Measurements from ENCODE around the gene TMEM243. TPM values are rescaled to one million over a fixed set of nuclear protein-coding genes. Genes with fewer than 3 reads are reported as not detected.

Gene TMEM243
- total and polyA plus RNA-seq, 8 donors: 4.3 to 68.8 (median 31.8) TPM

GRCh38 chr7:87216701-87217508, 2.6 kb downstream of the TMEM243 start:
- TF ChIP-seq POLR2AphosphoS5 (IDR thresholded peaks at IDR 0.05): peak in 1 of 3 donors; percentile 10
- TF ChIP-seq, protein P1, sequence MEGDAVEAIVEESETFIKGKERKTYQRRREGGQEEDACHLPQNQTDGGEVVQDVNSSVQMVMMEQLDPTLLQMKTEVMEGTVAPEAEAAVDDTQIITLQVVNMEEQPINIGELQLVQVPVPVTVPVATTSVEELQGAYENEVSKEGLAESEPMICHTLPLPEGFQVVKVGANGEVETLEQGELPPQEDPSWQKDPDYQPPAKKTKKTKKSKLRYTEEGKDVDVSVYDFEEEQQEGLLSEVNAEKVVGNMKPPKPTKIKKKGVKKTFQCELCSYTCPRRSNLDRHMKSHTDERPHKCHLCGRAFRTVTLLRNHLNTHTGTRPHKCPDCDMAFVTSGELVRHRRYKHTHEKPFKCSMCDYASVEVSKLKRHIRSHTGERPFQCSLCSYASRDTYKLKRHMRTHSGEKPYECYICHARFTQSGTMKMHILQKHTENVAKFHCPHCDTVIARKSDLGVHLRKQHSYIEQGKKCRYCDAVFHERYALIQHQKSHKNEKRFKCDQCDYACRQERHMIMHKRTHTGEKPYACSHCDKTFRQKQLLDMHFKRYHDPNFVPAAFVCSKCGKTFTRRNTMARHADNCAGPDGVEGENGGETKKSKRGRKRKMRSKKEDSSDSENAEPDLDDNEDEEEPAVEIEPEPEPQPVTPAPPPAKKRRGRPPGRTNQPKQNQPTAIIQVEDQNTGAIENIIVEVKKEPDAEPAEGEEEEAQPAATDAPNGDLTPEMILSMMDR (IDR thresholded peaks at IDR 0.05): no peak
- WGBS, 5 donors: 50 to 62% (median 58%) methylated on average over 5 of the region's 5 CpGs
- peak in 1 of 2 donors; percentile 41 for DNase-seq
- intact Hi-C loops (cut with DNase I; ENCODE audit: low total_unique reads): no loop called here
- H3K27ac ChIP-seq: peak overlapping the region in 3 of 5 donors; percentile 55 to 94 (median 88)
- peak overlapping the region in 1 of 4 donors; percentile 93 for H3K4me3 ChIP-seq
- H3K27me3 ChIP-seq: no peaks in the 10 kb centered on the region
- no peaks in the 10 kb centered on the region for H3K36me3 ChIP-seq
- peaks cover 34 to 76% (median 64%) of the 10 kb centered on the region in 4 donors for H3K4me1 ChIP-seq
- no peaks in the 10 kb centered on the region for H3K9me3 ChIP-seq

DNA sequence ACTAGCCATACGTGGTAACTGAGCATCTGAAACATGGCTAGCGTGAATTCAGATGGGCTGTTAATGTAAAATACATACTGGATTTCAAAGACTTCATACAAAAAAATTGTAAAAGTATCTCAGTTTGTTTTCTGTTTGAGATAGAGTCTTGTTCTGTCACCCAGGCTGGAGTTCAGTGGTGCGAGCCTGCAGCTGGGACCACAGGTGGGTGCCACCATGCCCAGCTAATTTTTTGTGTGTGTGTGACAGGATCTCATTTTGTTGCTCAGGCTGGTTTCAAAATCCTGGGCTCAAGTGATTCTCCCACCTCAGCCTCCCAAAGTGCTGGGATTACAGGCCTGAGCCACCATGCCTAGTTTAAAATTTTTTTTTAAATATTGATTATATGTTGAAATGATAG, 4.5 kb downstream of the TMEM243 start:
- DNase-seq: no peak
- Histone ChIP-seq H3K9me3 (no peaks in the 10 kb centered on the region), H3K4me1 (peaks cover 25 to 80% (median 57%) of the 10 kb centered on the region in 4 donors), H3K27ac (peak overlapping the region in 1 of 5 donors; percentile 94), H3K36me3 (peaks cover 0 to 5% (median 2%) of the 10 kb centered on the region in 4 donors), H3K4me3 (no peak overlapping the region), H3K27me3 (no peaks in the 10 kb centered on the region)
- WGBS, 5 donors: 96 to 99% (median 97%) methylated on average over 3 of the region's 3 CpGs
- TF ChIP-seq POLR2AphosphoS5 (IDR thresholded peaks at IDR 0.05) (no peak), POLR2A (IDR thresholded peaks at IDR 0.05) (no peak), EP300 (IDR thresholded peaks at IDR 0.05) (no peak)
- TF ChIP-seq, protein P1 (IDR thresholded peaks at IDR 0.05): no peak
- intact Hi-C loops (cut with DNase I; ENCODE audit: low total_unique reads): no loop called here

DNA sequence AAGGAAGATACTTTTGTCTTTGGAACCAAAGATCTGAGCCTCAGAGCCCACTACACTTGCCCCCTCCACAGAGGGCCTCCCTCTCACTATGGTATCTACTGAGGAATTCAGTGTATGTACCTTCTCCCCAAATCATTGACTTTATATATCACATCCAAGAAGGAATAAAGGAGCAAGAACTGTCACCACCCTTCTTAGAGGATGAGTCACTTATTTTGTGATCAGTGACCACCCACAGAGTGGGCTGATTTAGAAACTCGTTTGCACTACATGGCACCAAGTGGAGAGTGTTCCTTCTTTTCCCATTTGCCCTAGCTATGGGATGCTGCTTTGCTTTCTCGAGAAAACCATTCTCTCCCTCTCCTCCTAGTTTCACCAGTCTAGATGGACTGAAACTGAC, 5.7 kb downstream of the TMEM243 start:
- Histone ChIP-seq H3K36me3 (peaks cover 0 to 5% (median 2%) of the 10 kb centered on the region in 4 donors), H3K9me3 (no peaks in the 10 kb centered on the region), H3K4me1 (peaks cover 25 to 75% (median 56%) of the 10 kb centered on the region in 4 donors), H3K4me3 (no peak overlapping the region), H3K27ac (no peak overlapping the region), H3K27me3 (no peaks in the 10 kb centered on the region)
- WGBS, 5 donors: 40 to 60% (median 50%) methylated on average over 2 of the region's 2 CpGs
- TF ChIP-seq POLR2AphosphoS5 (IDR thresholded peaks at IDR 0.05) (no peak), EP300 (IDR thresholded peaks at IDR 0.05) (no peak), POLR2A (IDR thresholded peaks at IDR 0.05) (no peak)
- TF ChIP-seq, protein P1 (IDR thresholded peaks at IDR 0.05): no peak
- DNase-seq: no peak
- intact Hi-C loops (cut with DNase I; ENCODE audit: low total_unique reads): no loop called here

DNA sequence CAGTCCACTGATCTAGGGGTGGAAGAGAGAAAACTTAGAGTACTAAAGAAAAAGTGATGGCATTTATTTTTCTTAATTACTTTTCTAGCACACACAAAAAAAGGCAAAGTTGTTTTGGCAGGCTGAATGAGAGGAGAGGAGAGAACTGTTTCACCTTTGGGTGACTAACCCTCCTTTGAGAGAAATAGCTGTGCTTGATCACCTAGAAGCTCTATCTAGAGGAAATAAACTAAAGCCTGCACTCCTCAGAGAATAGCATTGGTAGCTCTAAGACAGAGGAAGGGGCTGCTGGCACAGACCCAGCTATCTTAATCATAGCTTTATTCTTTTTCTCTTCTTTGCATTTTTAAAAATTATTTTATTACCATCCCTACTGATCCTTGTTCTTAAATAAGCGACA, 6.3 kb downstream of the TMEM243 start:
- intact Hi-C loops (cut with DNase I; ENCODE audit: low total_unique reads): no loop called here
- no peaks in the 10 kb centered on the region for H3K9me3 ChIP-seq
- peaks cover 0 to 7% (median 4%) of the 10 kb centered on the region in 4 donors for H3K36me3 ChIP-seq
- H3K27me3 ChIP-seq: no peaks in the 10 kb centered on the region
- no peak for DNase-seq
- no peak overlapping the region for H3K4me3 ChIP-seq
- H3K27ac ChIP-seq: no peak overlapping the region
- peaks cover 20 to 70% (median 51%) of the 10 kb centered on the region in 4 donors for H3K4me1 ChIP-seq
- TF ChIP-seq, protein P1 (IDR thresholded peaks at IDR 0.05): no peak
- TF ChIP-seq EP300 (IDR thresholded peaks at IDR 0.05) (no peak), POLR2A (IDR thresholded peaks at IDR 0.05) (no peak), POLR2AphosphoS5 (IDR thresholded peaks at IDR 0.05) (no peak)
- 28 to 78% (median 56%) methylated on average over 1 of the region's 1 CpG for WGBS, 5 donors

All from stomach (tissue), 9 donors.